IgD-negative memory B cell (primary cell): ENCODE results near the gene HLA-DQA2. TPM values are rescaled to one million over a fixed set of nuclear protein-coding genes. Genes with fewer than 3 reads are reported as not detected.
"Not testable (repeated sequence)": the region's sequence is repeated elsewhere in the genome, so short reads cannot be mapped to it uniquely, and the experiment has no call there.

Experiments used
- H3K27ac Mint-ChIP-seq, 3 donors: one replicate each; pipeline ENCODE4 v1.8.0; 2020 to 2022; ENCODE audit warnings: mild to moderate bottlenecking in 3 of 3, mixed read lengths in 3 of 3, moderate library complexity in 1 of 3
- H3K27me3 Mint-ChIP-seq: one replicate; pipeline ENCODE4 v1.8.0; 2021; ENCODE audit warnings: mixed read lengths
- H3K36me3 Mint-ChIP-seq: one replicate; pipeline ENCODE4 v1.8.0; 2020; ENCODE audit warnings: mild to moderate bottlenecking, mixed read lengths
- H3K4me1 Mint-ChIP-seq, 3 donors: one replicate each; pipeline ENCODE4 v1.8.0; 2020 to 2022; ENCODE audit warnings: mixed read lengths in 3 of 3, mild to moderate bottlenecking in 1 of 3
- H3K4me3 Mint-ChIP-seq, 4 donors: one replicate each; pipeline ENCODE4 v1.8.0; 2020 to 2022; ENCODE audit warnings: mild to moderate bottlenecking in 4 of 4, mixed read lengths in 4 of 4, moderate library complexity in 3 of 4
- H3K9me3 Mint-ChIP-seq, 3 donors: one replicate each; pipeline ENCODE4 v1.8.0; 2020 to 2021; ENCODE audit warnings: mixed read lengths in 3 of 3, mild to moderate bottlenecking in 1 of 3
- polyA plus RNA-seq: library from polyadenylated mRNA; unstranded; fragments of 300-500 nt; fragmentation: Illumina TruSeq; gene quantifications from one replicate; pipeline ENCODE4 v1.2.3, GENCODE V29; 2021

HLA-DQA2 gene
- polyA plus RNA-seq, result 167 TPM

DNA sequence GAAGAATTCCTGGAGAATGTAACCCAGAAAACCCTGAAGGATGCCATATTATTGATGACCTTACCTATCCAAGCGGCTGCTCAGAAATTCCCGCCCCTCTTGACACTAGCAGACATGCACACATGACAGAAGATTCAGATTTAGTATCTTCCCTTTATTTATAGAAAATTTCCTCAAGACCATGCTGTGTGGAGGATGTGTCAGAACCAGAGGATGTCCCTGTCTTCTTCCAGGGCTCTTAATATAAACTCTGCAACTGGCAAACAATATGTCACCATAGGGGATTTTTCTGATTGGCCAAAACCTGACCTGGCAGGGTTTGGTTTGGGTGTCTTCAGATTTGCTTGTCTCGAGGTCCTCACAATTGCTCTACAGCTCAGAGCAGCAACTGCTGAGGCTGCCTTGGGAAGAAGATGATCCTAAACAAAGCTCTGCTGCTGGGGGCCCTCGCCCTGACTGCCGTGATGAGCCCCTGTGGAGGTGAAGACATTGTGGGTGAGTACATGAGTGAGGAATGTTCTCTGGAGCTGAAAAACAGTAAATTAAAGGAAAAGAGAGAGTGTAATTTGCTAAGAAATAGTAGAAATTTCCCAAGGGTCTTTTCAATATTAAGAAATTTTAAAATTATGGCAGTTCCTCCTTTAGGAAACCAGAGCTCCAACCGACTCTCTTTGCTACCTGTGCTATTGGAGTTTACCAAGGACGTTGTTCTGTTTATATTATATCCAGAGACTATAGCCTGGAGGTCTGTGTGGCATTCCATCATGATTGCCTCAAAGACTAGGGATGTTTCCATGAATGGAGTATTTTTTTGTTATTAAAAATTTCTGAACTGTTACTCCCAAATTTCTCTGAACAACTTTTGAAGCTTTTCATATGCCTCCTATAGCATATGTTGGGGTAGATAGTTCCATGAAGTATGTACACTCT is at the start of gene HLA-DQA2:
HLA-DQA2 (plus strand) TSS at position 361 of the 930 bp plus-strand sequence; CDS start at position 414, 53 bp downstream.
- Mint-ChIP-seq H3K9me3 (peaks cover 0 to 2% (median 0%) of the 10 kb centered on the region in 3 donors), H3K36me3 (no peaks in the 10 kb centered on the region), H3K4me3 (peak within 1 kb of the TSS in 3 of 4 donors; percentile 48 to 87 (median 73)), H3K27ac (peak within 1 kb of the TSS in 1 of 3 donors; percentile 91), H3K27me3 (peaks cover 13% of the 10 kb centered on the region), H3K4me1 (peaks cover 0 to 3% (median 0%) of the 10 kb centered on the region in 3 donors)

DNA sequence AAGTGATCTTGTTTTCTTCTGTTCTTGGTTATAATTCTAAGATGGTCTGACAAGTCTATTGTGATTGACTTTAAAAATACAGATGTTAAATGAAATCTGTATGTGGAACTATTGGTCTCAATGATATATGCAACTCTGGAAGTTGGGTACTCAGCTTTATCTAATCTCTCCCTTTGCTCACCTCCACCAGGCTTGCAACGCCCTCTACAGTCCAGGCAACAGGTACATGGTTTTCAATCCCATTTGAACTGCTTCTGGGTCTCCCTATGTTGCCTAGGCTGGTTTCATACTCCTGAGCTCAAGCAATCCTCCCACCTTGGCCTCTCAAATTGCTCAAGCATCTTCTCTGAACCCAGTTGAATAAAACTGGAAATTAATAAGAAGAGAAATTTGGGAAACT is 49.2 kb upstream of the HLA-DQA2 start:
- Mint-ChIP-seq H3K9me3 (peaks cover 0 to 5% (median 0%) of the 10 kb centered on the region in 3 donors), H3K27me3 (no peaks in the 10 kb centered on the region), H3K4me3 (peak overlapping the region in 3 of 4 donors; percentile 69 to 90 (median 82)), H3K36me3 (no peaks in the 10 kb centered on the region), H3K4me1 (peaks cover 18 to 25% (median 23%) of the 10 kb centered on the region in 3 donors), H3K27ac (peak overlapping the region; percentile 89 to 97 (median 92))

DNA sequence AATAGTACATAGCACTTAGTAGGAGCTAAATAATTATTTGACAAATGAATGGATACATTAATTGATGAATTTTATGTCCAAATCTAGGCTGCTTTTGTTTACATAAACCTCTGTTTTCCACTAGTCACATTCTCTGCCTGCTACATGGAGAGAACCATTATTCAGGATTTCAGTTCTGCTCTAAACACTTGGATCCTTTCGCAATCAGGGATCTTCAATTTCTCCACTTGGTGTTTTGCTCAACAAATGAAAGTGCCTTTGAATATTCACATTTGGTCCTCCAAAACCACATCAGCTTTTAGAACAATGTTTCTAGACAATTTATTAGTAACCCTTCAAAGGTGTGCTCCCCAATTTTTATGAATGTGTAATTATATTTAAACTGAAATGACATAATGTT is 44.2 kb upstream of the HLA-DQA2 start:
- H3K4me3 Mint-ChIP-seq, result no peak overlapping the region
- H3K4me1 Mint-ChIP-seq, result peaks cover 4 to 7% (median 5%) of the 10 kb centered on the region in 3 donors
- H3K36me3 Mint-ChIP-seq, result no peaks in the 10 kb centered on the region
- peaks cover 2% of the 10 kb centered on the region for H3K27me3 Mint-ChIP-seq
- peaks cover 0 to 5% (median 0%) of the 10 kb centered on the region in 3 donors for H3K9me3 Mint-ChIP-seq
- no peak overlapping the region for H3K27ac Mint-ChIP-seq

DNA sequence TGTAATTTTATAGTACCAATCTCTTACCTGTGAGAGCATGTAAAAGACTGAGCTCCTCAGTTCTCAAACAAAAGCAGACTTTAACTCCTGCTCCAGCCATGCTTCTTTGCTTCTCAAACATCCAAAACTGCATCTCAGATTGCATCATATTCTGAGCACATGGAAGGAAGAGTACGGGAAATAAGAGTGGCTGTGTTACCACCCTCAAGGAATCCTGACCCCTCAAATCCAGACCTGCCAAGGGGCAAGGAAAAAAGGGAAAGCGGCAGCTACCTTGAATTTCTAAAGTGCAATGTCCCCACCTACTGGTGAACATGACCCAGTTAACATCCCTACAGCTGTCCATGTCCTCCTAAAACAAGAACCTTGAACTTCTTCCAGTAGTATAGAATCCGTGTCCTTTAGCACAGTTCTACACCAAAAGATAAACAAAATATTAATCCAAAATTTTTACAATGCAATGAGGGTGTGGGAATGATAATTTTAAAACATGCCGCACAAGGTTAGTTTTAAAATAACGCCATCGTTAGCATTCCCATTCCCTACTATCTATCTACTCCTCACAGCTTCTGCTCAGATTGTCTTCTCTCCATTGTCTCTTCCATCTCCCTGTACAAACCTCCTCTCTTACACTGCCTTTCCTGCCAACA is 40.7 kb upstream of the HLA-DQA2 start:
- H3K27ac Mint-ChIP-seq, result no peak overlapping the region
- peaks cover 5% of the 10 kb centered on the region for H3K27me3 Mint-ChIP-seq
- no peaks in the 10 kb centered on the region for H3K9me3 Mint-ChIP-seq
- H3K36me3 Mint-ChIP-seq, result no peaks in the 10 kb centered on the region
- H3K4me1 Mint-ChIP-seq, result peaks cover 1 to 4% (median 3%) of the 10 kb centered on the region in 3 donors
- peak overlapping the region in 3 of 4 donors; percentile 74 to 90 (median 82) for H3K4me3 Mint-ChIP-seq

DNA sequence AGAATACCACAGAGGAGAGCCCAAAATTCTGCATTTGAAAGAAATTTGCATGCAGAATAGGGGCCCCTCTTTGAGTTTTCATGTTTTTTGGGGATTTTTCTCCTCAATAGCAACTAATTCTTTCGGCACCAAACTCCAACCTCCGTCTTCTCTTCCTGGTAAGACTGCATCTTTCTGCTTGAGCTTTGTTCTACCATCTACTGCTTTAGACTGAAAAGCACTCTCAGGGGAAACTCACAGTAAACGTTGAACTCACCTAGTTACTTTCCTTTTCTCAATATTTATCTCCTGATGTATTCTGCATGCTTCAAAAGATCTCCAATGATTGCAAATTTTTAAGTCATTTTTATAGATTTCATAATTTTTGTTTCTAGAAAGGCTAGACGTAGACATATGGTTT is 37.8 kb upstream of the HLA-DQA2 start:
- Mint-ChIP-seq H3K36me3 (no peaks in the 10 kb centered on the region), H3K27ac (peak overlapping the region in 1 of 3 donors; percentile 86), H3K27me3 (peaks cover 5% of the 10 kb centered on the region), H3K4me3 (peak overlapping the region in 2 of 4 donors; percentile 77 to 93), H3K9me3 (no peaks in the 10 kb centered on the region), H3K4me1 (peaks cover 1 to 4% (median 3%) of the 10 kb centered on the region in 3 donors)

DNA sequence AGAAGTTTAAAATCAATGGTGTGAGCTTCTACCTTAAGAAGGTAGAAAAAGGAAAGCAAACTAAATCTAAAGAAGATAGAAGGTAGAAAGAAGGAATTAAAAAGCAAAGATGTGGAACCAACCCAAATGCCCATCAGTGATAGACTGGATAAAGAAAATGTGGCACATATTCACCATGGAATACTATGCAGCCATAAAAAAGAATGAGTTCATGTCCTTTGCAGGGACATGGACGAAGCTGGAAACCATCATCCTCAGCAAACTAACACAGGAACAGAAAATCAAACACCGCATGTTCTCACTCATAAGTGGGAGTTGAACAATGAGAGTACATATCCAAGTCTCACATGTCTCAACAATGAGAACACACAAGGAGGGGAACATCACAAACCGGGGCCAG is 36.0 kb upstream of the HLA-DQA2 start:
- not testable (repeated sequence) for H3K9me3 Mint-ChIP-seq, H3K27ac Mint-ChIP-seq, H3K27me3 Mint-ChIP-seq, H3K4me3 Mint-ChIP-seq, H3K4me1 Mint-ChIP-seq, H3K36me3 Mint-ChIP-seq

DNA sequence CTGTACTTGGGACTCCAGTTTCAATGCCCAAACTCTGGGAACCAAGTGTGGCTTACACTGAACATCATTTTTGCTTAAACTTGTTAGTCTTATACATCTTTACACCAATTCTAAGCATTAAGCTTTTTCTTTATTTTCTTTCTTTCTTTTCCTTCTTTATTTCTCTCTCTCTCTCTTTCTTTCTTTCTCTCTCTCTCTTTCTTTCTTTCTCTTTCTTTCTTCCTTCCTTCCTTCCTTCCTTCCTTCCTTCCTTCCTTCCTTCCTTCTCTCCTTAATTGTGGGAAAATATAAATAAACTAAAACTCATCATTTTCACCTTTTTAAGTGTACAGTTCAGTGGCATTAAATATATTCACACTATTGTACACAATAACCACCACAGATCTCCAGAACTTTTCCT is 31.6 kb upstream of the HLA-DQA2 start:
- Mint-ChIP-seq H3K36me3 (peaks cover 1% of the 10 kb centered on the region), H3K4me1 (no peaks in the 10 kb centered on the region), H3K4me3 (no peak overlapping the region), H3K9me3 (no peaks in the 10 kb centered on the region), H3K27me3 (no peaks in the 10 kb centered on the region), H3K27ac (no peak overlapping the region)

DNA sequence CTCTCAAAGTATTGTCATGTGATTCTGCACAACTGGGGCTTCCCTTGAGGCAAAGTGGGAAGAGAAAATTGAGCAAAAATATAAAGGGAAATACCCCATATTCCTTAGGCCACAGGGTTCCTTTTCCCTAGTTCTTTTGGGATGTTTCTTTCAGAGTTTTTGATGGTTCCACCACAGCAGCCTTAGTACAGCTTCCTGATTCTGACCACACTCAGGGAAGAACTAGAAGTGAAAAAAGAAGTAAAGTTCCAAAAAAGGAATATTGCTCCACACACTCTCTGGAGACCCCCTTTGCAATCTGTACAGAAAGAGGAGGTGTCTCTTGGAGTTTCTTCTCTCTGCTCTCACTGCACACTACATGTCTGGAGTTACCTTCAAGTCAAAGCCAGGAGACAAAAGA is 27.9 kb upstream of the HLA-DQA2 start:
- H3K27me3 Mint-ChIP-seq, result no peaks in the 10 kb centered on the region
- H3K27ac Mint-ChIP-seq, result no peak overlapping the region
- H3K4me1 Mint-ChIP-seq, result no peaks in the 10 kb centered on the region
- H3K9me3 Mint-ChIP-seq, result no peaks in the 10 kb centered on the region
- H3K4me3 Mint-ChIP-seq, result no peak overlapping the region
- peaks cover 2% of the 10 kb centered on the region for H3K36me3 Mint-ChIP-seq

DNA sequence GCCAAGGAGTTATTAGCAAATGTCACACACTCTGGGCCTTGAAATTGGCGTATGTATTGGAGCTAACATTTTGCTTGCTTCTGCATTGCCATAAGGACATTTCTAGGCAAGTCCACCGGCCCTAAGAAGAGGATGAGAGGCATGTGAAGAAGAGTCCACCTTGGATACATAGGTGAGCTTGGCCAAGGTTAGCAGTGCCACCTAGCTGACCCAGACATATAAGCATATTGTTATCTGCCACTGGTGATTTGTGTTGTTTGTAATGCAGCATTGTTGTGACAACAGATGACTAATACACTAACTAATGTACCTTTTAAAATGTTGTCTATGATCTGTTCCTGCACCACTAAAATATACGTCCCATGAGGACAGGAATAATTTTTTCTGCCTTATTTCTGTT is 24.8 kb upstream of the HLA-DQA2 start:
- Mint-ChIP-seq H3K36me3 (peaks cover 2% of the 10 kb centered on the region), H3K4me1 (peaks cover 0 to 2% (median 0%) of the 10 kb centered on the region in 3 donors), H3K9me3 (peaks cover 0 to 1% (median 0%) of the 10 kb centered on the region in 3 donors), H3K27me3 (peaks cover 2% of the 10 kb centered on the region), H3K4me3 (no peak overlapping the region), H3K27ac (no peak overlapping the region)

DNA sequence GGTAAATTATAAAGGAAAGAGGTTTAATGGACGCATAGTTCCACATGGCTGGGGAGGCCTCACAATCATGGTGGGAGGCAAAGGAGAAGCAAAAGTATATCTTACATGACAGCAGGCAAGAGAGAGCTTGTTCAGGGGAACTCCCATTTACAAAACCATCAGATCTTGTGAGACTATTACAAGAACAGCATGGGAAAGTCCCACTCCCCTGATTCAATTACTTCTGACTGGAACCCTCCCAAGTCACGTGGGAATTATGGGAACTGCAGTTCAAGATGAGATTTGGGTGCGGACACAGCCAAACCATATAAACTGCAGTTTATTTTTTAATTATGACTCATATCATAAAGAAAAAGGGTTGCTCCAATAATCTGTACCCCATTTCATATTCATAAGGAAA is 22.3 kb upstream of the HLA-DQA2 start:
- H3K36me3 Mint-ChIP-seq, result peaks cover 2% of the 10 kb centered on the region
- H3K9me3 Mint-ChIP-seq, result peaks cover 0 to 1% (median 0%) of the 10 kb centered on the region in 3 donors
- H3K27ac Mint-ChIP-seq, result no peak overlapping the region
- no peak overlapping the region for H3K4me3 Mint-ChIP-seq
- H3K27me3 Mint-ChIP-seq, result peaks cover 2% of the 10 kb centered on the region
- peaks cover 0 to 2% (median 0%) of the 10 kb centered on the region in 3 donors for H3K4me1 Mint-ChIP-seq

DNA sequence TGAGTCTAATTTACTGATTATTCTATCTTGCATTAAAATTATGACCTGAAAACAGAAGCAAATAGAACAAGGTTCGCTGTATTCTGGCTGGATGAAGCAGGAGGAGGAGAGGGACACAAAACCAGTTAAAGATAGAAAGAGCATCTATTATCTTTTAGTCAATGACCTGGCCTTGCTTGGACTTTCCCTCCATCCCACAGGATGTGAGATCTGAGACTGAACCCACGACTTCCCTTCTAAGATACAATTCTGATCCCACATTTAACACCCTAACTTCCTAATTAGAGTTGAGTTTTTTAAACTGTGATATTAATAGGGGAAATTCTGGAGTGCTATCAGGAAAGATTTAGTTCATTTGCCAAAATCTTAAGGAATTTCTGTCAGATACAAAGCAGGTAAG is 3.1 kb upstream of the HLA-DQA2 start:
- Mint-ChIP-seq H3K27ac (no peak overlapping the region), H3K9me3 (peaks cover 0 to 2% (median 0%) of the 10 kb centered on the region in 3 donors), H3K4me3 (no peak overlapping the region), H3K27me3 (peaks cover 4% of the 10 kb centered on the region), H3K4me1 (no peaks in the 10 kb centered on the region), H3K36me3 (no peaks in the 10 kb centered on the region)

DNA sequence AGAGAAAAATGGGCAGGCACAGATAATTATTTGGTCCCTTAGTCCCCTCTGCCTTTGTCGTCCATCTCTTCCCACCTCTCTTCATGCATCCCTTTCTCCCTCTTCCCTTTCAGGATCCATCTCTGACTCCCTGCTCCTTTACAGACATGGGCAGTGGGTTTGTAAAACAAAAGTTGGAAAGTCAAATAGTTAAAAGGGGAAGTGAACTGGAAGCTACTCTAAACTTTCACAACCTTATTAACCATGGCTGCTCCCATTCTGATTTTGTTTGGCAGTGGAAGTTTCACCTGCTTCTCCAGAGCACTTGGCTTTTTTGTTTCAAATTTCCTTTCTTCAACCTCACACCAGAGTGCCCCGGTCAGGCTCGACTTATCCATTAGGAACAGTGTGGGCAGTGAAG is 1.2 kb downstream of the HLA-DQA2 start:
- peaks cover 13% of the 10 kb centered on the region for H3K27me3 Mint-ChIP-seq
- H3K27ac Mint-ChIP-seq, result no peak overlapping the region
- no peak overlapping the region for H3K4me3 Mint-ChIP-seq

DNA sequence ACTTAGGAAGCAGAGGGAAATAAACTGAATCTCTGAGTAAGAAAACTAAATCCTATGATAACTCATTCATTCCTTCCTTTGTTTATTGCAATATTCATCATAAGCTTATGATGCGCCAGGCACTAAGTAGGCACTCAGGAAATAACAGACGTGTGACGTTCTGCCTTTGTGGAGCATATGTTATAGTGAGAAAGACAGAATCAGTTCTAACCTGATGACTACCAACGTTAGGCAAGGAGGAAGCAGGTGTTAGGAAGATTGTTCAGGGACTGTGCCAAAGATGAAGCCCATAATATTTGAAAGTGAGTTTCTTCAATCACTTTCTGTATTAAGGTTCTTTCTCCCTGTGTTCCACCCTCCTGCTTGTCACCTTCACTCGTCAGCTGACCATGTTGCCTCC is 3.6 kb downstream of the HLA-DQA2 start:
- H3K4me3 Mint-ChIP-seq, result no peak overlapping the region
- H3K27ac Mint-ChIP-seq, result no peak overlapping the region
- H3K36me3 Mint-ChIP-seq, result no peaks in the 10 kb centered on the region
- H3K9me3 Mint-ChIP-seq, result no peaks in the 10 kb centered on the region
- H3K4me1 Mint-ChIP-seq, result peaks cover 0 to 4% (median 3%) of the 10 kb centered on the region in 3 donors
- H3K27me3 Mint-ChIP-seq, result peaks cover 15% of the 10 kb centered on the region

More for the DNA sequence above, 1.2 kb downstream of the HLA-DQA2 start:
- H3K9me3 Mint-ChIP-seq, result peaks cover 0 to 2% (median 0%) of the 10 kb centered on the region in 3 donors
- no peaks in the 10 kb centered on the region for H3K36me3 Mint-ChIP-seq
- peaks cover 0 to 4% (median 3%) of the 10 kb centered on the region in 3 donors for H3K4me1 Mint-ChIP-seq

DNA sequence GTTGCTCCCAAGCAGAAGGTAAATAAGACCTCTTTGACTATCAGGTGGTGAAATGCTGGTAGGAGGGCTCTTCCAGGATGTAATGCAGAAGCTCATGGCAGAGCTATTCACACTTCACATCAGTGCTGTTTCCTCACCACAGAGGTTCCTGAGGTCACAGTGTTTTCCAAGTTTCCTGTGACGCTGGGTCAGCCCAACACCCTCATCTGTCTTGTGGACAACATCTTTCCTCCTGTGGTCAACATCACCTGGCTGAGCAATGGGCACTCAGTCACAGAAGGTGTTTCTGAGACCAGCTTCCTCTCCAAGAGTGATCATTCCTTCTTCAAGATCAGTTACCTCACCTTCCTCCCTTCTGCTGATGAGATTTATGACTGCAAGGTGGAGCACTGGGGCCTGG is 4.5 kb downstream of the HLA-DQA2 start:
- Mint-ChIP-seq H3K27me3 (peaks cover 15% of the 10 kb centered on the region), H3K27ac (peak overlapping the region in 1 of 3 donors; percentile 16), H3K4me3 (peak overlapping the region in 3 of 4 donors; percentile 45 to 62 (median 61))
- not testable (repeated sequence) for H3K4me1 Mint-ChIP-seq, H3K36me3 Mint-ChIP-seq, H3K9me3 Mint-ChIP-seq

DNA sequence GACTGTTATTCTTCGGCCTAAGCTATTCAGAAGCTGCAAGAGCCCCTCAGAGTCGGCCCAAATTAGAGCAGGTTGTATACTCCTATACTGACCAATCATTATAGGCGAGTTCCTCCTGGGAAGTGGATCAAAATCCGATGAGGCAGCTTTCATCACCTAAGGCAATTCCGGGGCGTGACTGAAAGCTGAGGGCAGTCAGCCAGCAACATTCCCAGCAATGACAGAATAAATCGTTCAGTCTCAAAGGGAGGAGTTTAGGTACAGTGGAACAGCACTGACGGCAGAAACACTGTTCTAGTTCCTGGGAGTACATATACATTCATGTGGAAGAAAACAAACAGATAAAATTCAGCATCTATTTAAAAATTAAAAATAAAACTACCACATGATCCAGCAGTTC is 11.4 kb downstream of the HLA-DQA2 start:
- Mint-ChIP-seq H3K4me3 (no peak overlapping the region), H3K9me3 (no peaks in the 10 kb centered on the region), H3K4me1 (peaks cover 0 to 5% (median under 1%) of the 10 kb centered on the region in 3 donors), H3K27me3 (peaks cover 15% of the 10 kb centered on the region), H3K36me3 (peaks cover 3% of the 10 kb centered on the region), H3K27ac (no peak overlapping the region)
